MG63 (cell line): ENCODE data around the gene HEXA. TPM values are rescaled to one million over a fixed set of nuclear protein-coding genes. Genes with fewer than 3 reads are reported as not detected.

Experiments
- DNase-seq: peaks from one replicate; pipeline ENCODE4 v3.0.0-alpha.2; 2020
- H3K27me3 ChIP-seq: fragments of 250-450 bp; sonication (Bioruptor Pico); 2 replicates; pipeline ENCODE4 v1.5.1; 2020; ENCODE audit warnings: mild to moderate bottlenecking, moderate library complexity
- H3K36me3 ChIP-seq: fragments of 250-450 bp; sonication (Bioruptor Pico); 2 replicates; pipeline ENCODE4 v1.5.1; 2020; ENCODE audit warnings: mild to moderate bottlenecking, moderate library complexity
- H3K4me3 ChIP-seq: fragments of 250-450 bp; sonication (Bioruptor Pico); 2 replicates; pipeline ENCODE4 v1.5.1; 2020; ENCODE audit warnings: mild to moderate bottlenecking, moderate library complexity
- H3K9me3 ChIP-seq: fragments of 250-450 bp; sonication (Bioruptor Pico); 2 replicates; pipeline ENCODE4 v1.5.1; 2020; ENCODE audit warnings: mild to moderate bottlenecking, moderate library complexity
- total RNA-seq: library from RNA; depleted of rRNA; stranded (reverse); fragments of >200 nt; shearing (Covaris generic); gene quantifications from 2 replicates; pipeline ENCODE4 v1.2.3, GENCODE V29; 2014; ENCODE audit warnings: low replicate concordance

Gene HEXA
- total RNA-seq, 1 experiment from 2014 or later: 153 TPM

DNA sequence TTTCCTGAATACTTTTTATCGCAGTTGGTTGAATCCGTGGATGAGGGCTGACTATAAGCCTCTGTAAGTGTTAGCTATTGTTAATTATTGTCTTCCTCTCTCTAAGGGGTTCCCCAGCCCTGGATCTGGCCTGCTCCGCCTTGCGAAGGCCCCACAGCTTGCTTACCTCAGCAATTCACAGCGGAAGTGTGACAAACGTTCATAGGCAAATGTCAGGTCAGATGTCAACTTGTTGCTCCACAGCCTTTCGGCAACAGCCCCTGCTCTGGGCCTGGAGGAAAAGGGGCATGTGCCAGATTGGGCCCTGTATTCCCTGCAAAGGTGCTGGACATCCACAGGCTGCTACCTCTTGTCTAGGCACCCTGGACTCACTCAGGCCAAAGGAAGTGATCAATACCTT lies 30.5 kb downstream of the HEXA start:
- Histone ChIP-seq H3K9me3 (no peaks in the 10 kb centered on the region), H3K36me3 (peaks cover 39% of the 10 kb centered on the region), H3K27me3 (no peaks in the 10 kb centered on the region), H3K4me3 (no peak overlapping the region)
- no peak for DNase-seq

- no peak for DNase-seq
- peaks cover 39% of the 10 kb centered on the region for H3K36me3 ChIP-seq
- H3K4me3 ChIP-seq: no peak overlapping the region
- H3K27me3 ChIP-seq: no peaks in the 10 kb centered on the region
- H3K9me3 ChIP-seq: no peaks in the 10 kb centered on the region
Measured at GRCh38 chr15:72344602-72345001, 31.2 kb downstream of the HEXA start.

DNA sequence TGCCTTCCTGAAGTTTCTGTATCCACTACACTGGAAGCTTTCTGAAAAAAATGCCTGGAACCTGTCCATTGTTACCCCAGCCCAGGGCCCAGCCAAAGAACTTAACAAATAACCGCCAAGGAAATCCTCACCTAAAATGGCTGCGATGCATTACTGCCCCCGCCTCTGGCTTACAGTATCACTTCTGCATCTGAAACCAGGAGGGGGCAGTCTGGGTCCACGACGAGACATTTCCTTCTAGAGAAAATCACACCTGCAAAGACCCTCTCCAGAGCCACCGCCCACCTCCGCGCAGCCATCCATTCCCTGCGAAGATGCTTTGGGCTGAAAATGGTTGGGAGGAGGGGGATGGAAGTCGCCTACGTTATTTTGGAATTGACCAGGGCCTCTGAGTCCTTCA lies 33.4 kb downstream of the HEXA start:
- peak; percentile 4 for DNase-seq
- Histone ChIP-seq H3K4me3 (no peak overlapping the region), H3K27me3 (no peaks in the 10 kb centered on the region), H3K9me3 (no peaks in the 10 kb centered on the region), H3K36me3 (peaks cover 25% of the 10 kb centered on the region)

DNA sequence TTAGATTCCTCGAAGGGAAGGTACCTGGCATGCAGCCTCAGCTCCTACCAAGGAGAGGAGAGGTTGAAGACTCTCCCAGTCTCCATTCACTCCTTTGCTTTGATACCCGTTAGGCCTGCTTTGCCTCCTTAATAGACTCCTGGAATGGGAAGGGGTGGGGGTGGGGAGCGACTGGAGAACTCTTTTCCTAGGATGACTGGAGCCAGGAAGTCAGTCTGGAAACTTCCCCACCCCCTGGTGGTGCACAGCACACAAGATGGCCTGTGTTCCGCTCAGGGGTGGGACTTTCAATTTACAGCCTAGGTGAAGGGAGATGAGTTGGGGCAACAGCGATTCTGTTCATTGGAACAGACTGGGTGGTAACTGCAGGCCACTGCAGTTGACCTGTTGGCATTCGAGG lies 34.5 kb downstream of the HEXA start:
- Histone ChIP-seq H3K36me3 (peaks cover 21% of the 10 kb centered on the region), H3K27me3 (no peaks in the 10 kb centered on the region), H3K4me3 (no peak overlapping the region), H3K9me3 (no peaks in the 10 kb centered on the region)
- DNase-seq: peak; percentile 30

DNA sequence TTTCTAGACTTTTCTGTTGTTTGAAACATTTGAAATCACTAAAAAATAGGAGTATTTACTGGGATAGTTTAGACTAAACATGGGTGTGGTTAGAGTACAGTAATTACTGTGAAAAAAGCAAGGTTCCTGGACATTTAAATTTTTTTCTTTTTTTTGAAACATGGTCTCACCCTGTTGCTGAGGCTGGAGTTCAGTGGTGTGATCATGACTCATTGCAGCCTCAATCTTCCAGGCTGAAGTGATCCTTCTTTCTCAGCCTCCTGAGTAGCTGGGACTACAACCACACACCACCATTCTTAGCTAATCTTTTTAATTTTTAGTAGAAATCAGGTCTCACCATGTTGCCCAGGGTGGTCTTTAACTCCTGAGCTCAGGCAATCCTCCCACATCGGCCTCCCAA lies 35.4 kb downstream of the HEXA start:
- Histone ChIP-seq H3K9me3 (no peaks in the 10 kb centered on the region), H3K4me3 (no peak overlapping the region), H3K36me3 (peaks cover 12% of the 10 kb centered on the region), H3K27me3 (no peaks in the 10 kb centered on the region)
- peak; percentile 9 for DNase-seq

GRCh38 chr15:72339777-72340177 lies 36.0 kb downstream of the HEXA start:
- peak; percentile 83 for DNase-seq

DNA sequence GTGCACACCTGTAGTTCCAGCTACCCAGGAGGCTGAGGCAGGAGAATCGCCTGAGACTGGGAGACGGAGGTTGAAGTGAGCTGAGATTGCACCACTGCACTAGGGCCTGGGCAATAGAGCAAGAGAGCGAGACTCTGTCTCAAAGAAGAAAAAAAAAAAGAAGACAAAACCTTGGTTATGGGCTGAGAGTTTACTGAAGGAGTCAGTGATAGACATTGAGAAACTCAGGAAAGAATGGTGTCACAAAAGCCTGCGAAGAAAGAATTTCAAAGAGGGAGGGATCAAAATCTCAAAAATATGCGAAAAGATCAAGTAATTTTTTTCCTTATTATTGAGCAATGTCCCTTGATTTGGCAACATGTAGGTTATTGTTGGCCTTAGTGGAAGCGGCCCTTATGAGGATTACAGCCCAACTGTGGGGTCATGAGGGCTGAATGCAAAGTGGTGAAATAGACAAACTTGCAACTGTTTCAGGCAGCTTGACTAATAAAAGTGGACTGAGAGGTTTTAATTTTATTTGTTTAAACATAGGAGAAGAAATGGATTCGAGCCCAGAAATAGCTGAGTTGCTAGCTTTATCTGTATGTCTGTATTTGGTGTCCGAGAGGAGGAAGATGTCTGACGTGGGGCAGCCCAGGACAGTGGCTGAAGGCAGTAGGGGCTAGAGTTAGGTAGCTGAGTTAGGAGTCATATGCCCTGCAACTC lies 37.0 kb downstream of the HEXA start:
- Histone ChIP-seq H3K9me3 (no peaks in the 10 kb centered on the region), H3K36me3 (peaks cover 4% of the 10 kb centered on the region), H3K27me3 (no peaks in the 10 kb centered on the region), H3K4me3 (no peak overlapping the region)
- peak; percentile 37 for DNase-seq

More at GRCh38 chr15:72339777-72340177, 36.0 kb downstream of the HEXA start:
- Histone ChIP-seq H3K9me3 (no peaks in the 10 kb centered on the region), H3K36me3 (peaks cover 9% of the 10 kb centered on the region), H3K27me3 (no peaks in the 10 kb centered on the region), H3K4me3 (no peak overlapping the region)

GRCh38 chr15:72338148-72338547 lies 37.7 kb downstream of the HEXA start:
- H3K4me3 ChIP-seq: no peak overlapping the region
- H3K36me3 ChIP-seq: peaks cover 4% of the 10 kb centered on the region
- no peaks in the 10 kb centered on the region for H3K9me3 ChIP-seq
- no peak for DNase-seq
- no peaks in the 10 kb centered on the region for H3K27me3 ChIP-seq

GRCh38 chr15:72334842-72335241 lies 41.0 kb downstream of the HEXA start:
- Histone ChIP-seq H3K9me3 (no peaks in the 10 kb centered on the region), H3K27me3 (no peaks in the 10 kb centered on the region), H3K36me3 (no peaks in the 10 kb centered on the region; the same call in none of the 2 replicates), H3K4me3 (no peak overlapping the region)
- no peak for DNase-seq

DNA sequence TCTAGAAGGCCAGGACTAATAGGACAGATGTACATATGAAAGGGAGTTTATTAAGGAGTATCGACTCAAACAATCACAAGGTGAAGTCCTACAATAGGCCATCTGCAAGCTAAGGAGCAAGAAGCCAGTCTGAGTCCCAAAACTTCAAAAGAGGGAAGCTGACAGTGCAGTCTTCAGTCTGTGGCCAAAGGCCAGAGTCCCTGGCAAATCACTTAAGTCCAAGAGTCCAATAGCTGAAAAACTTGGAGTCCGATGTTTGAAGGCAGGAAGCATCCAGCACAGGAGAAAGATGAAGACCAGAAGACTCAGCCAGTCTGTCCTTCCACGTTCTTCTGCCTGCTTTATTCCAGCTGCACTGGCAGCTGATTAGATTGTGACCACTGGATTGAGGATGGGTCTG lies 44.8 kb downstream of the HEXA start:
- no peak overlapping the region for H3K4me3 ChIP-seq
- DNase-seq: no peak
- H3K9me3 ChIP-seq: no peaks in the 10 kb centered on the region
- peaks cover 6% of the 10 kb centered on the region; the same call in 1 of the 2 replicates for H3K36me3 ChIP-seq
- H3K27me3 ChIP-seq: no peaks in the 10 kb centered on the region

DNA sequence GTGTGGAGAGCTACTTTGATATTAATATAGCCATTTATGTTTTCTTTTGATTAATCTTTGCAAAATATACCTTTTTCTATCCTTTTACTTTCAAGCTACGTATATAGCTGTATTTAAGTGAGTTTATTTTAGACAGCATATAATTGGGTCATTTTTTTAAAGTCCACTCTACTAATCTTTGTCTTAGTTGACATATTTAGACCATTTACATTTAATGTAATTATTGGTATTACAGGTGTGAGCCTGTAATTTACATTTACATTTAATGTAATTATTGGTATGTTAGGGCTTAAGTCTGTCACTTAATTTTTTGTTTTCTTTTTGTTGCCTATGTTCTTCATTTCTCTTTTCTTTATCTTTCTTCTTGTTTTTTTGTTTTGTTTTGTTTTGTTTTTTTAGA lies 52.1 kb downstream of the HEXA start:
- peaks cover 13% of the 10 kb centered on the region for H3K9me3 ChIP-seq
- H3K4me3 ChIP-seq: no peak overlapping the region
- H3K36me3 ChIP-seq: 0 out of 2 replicates have a peak, but pooled peaks cover 6% of the 10 kb centered on the region
- 0 out of 2 replicates have a peak, but pooled peaks cover 5% of the 10 kb centered on the region for H3K27me3 ChIP-seq
- no peak for DNase-seq

GRCh38 chr15:72319985-72320671 lies 55.7 kb downstream of the HEXA start, which contains the start of gene CELF6:
Gene CELF6 (minus strand): TSS chr15:72320157. CDS start chr15:72319874, 283 bp downstream.
- peaks cover 13% of the 10 kb centered on the region for H3K9me3 ChIP-seq
- H3K27me3 ChIP-seq: peaks cover 5% of the 10 kb centered on the region; the same call in 1 of the 2 replicates
- DNase-seq: peak; percentile 82
- H3K4me3 ChIP-seq: peak within 1 kb of the TSS; percentile 47
- H3K36me3 ChIP-seq: no peaks in the 10 kb centered on the region

DNA sequence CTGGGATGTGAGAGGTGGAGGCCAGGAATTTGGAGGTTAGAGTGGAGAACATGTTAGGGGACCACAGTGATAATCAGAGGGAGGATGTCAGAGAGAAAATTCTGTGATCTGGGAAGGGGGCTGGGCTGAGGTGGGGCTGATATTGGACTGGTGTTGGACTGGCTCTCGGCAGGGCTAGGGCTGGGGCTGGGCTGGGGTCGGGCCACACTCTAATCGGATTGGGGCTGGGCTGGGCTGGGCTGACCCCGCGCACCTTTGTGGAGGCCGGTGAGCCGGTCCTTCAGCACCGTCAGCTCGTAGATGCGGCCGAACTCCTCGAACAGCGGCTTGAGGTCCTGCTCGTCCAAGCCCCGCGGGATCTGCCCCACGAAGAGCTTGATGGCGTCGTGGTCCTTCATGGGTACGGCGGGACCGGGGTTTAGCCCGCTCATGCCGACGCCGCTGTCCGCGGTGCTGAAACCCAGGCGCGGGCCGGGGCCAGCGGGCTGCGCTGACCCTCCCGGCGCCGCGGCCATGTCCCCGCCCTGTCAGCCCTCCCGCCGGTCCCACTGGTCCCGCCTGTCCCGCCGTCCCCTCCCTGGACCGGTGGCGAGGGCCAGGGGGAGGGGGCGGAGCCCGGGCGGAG lies 56.3 kb downstream of the HEXA start:
- Histone ChIP-seq H3K9me3 (peaks cover 11% of the 10 kb centered on the region), H3K36me3 (no peaks in the 10 kb centered on the region), H3K27me3 (peaks cover 5% of the 10 kb centered on the region; the same call in 1 of the 2 replicates), H3K4me3 (peak overlapping the region; percentile 47; the same call in 1 of the 2 replicates)
- peak; percentile 64 for DNase-seq

DNA sequence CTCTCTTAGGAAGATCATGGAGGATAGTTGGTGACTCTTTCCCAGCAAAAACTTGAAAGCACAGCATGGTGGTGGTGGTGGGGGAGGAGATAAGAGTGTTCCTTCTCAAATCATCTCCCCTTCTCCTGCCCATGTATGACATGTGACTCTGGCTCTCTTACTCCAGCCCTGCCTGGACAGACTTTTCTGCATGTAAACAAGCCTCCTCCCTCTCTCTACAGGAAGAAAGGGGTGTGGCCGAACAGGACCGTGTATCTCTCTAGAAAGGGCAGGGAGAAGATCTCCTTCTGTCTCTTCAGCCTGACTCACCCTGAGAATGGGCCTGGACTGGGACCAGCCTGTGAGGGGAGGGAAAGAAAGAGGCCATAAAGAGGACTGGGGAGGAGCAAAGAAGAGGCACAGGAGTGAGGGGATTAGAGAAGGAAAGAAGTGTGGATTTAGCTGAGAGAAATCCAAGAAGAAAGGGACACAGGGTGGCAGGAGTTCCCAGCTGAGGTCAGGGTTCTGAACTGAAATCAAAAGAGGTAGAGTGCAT lies 57.3 kb downstream of the HEXA start:
- peak; percentile 14 for DNase-seq
- H3K36me3 ChIP-seq: no peaks in the 10 kb centered on the region
- H3K4me3 ChIP-seq: no peak overlapping the region

DNA sequence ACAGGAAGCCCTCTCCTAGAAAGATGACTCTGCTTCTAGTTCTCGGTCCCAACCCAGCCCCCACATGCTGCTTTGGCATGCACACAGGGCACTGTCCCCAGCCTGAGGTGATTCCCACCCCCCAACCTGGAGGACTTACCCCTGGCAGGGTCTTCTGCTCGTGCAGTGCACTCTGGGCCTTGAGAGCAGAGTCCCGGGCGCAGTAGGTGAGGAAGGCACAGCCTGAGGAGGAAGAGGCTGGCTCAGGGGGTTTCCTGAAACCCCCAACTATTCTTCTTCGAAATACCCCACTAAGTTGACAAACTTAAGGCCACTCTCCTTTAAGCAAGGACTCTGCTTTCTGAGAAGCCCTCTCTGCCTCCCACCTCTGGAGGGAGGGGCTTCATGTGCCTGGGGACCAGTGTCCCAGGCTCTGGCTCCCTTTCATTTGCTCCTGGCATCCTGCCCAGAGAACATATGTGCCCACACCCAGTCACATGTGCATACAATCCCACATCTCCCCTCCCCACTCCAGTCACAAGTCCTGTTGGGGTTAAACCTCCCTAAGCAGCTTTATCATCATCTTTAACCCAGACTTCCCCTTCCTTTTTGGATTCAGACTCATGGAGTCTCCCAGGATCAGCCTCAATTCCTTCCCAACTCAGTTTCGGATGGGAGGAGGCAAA lies 60.0 kb downstream of the HEXA start:
- DNase-seq: no peak
- no peaks in the 10 kb centered on the region for H3K36me3 ChIP-seq
- peaks cover 5% of the 10 kb centered on the region; the same call in 1 of the 2 replicates for H3K27me3 ChIP-seq
- H3K9me3 ChIP-seq: no peaks in the 10 kb centered on the region
- no peak overlapping the region for H3K4me3 ChIP-seq

More for the DNA sequence above, 57.3 kb downstream of the HEXA start:
- Histone ChIP-seq H3K27me3 (peaks cover 5% of the 10 kb centered on the region; the same call in 1 of the 2 replicates), H3K9me3 (peaks cover 3% of the 10 kb centered on the region)

- no peaks in the 10 kb centered on the region for H3K36me3 ChIP-seq
- no peak overlapping the region for H3K4me3 ChIP-seq
- H3K27me3 ChIP-seq: no peaks in the 10 kb centered on the region; the same call in 1 of the 2 replicates
- no peak for DNase-seq
- H3K9me3 ChIP-seq: no peaks in the 10 kb centered on the region
Measured at GRCh38 chr15:72313881-72314280, 61.9 kb downstream of the HEXA start.
